GM12865 (cell line): ENCODE data around the gene HMX1.

Experiments used
- DNase-seq: peaks from one replicate; pipeline ENCODE4 v3.0.0; 2010; ENCODE audit warnings: low read depth
- H3K4me3 ChIP-seq: 2 replicates; pipeline ENCODE4 v1.5.1; 2011; ENCODE audit warnings: mild to moderate bottlenecking, low read depth, low read length, control low read depth
- CTCF ChIP-seq: IDR thresholded peaks from 2 replicates; pipeline ENCODE4 v1.5.1; 2011; ENCODE audit warnings: low read length, control low read depth, low read depth, inconsistent platforms; ENCODE audit not compliant: insufficient read depth; ENCODE audit errors: missing control alignments

HMX1 gene

GRCh38 chr4:8832113-8832915, 39.3 kb downstream of the HMX1 start:
- no peak overlapping the region for H3K4me3 ChIP-seq
- TF ChIP-seq CTCF = no peak
- DNase-seq = no peak

- no peak for TF ChIP-seq CTCF
- no peak for DNase-seq
These were observed 40.2 kb downstream of the HMX1 start for GRCh38 chr4:8831221-8832112.

GRCh38 chr4:8830611-8831200, 40.9 kb downstream of the HMX1 start:
- no peak for TF ChIP-seq CTCF
- H3K4me3 ChIP-seq = no peak overlapping the region
- DNase-seq = no peak

More at GRCh38 chr4:8831221-8832112, 40.2 kb downstream of the HMX1 start:
- H3K4me3 ChIP-seq = no peak overlapping the region

- DNase-seq = no peak
- TF ChIP-seq CTCF = no peak
- H3K4me3 ChIP-seq = no peak overlapping the region
These were observed 41.6 kb downstream of the HMX1 start for GRCh38 chr4:8830056-8830455.

- H3K4me3 ChIP-seq = no peak overlapping the region
- no peak for DNase-seq
- TF ChIP-seq CTCF = no peak
These were observed 42.1 kb downstream of the HMX1 start for GRCh38 chr4:8829584-8829983.

GRCh38 chr4:8828869-8829268, 42.8 kb downstream of the HMX1 start:
- H3K4me3 ChIP-seq = no peak overlapping the region
- DNase-seq = no peak
- TF ChIP-seq CTCF = no peak
